GM23338 (cell line): Measurements from ENCODE around the gene MAFB. TPM values are rescaled to one million over a fixed set of nuclear protein-coding genes. Genes with fewer than 3 reads are reported as not detected.

ENCODE experiments used
- ATAC-seq: fragments of 200-7000 bp; cut with Tn5 transposase; 3 replicates; pipeline ENCODE4 v1.9.1; 2020
- DNase-seq: peaks from one replicate; pipeline ENCODE4 v3.0.0-alpha.2; 2015; ENCODE audit warnings: low spot score
- H2AFZ ChIP-seq: fragments of 200-600 bp; sonication (generic); 2 replicates; pipeline ENCODE4 v1.8.0; 2016; ENCODE audit warnings: antibody characterized with exemption, mild to moderate bottlenecking, moderate library complexity
- H3F3A ChIP-seq: fragments of 200-600 bp; sonication (generic); replicated peaks from 2 replicates; pipeline ENCODE4 v1.8.0; 2017; ENCODE audit warnings: antibody characterized with exemption, mixed run types, low read depth
- H3K27ac ChIP-seq: fragments of 200-600 bp; sonication (generic); 2 replicates; pipeline ENCODE4 v1.6.1; 2016; ENCODE audit warnings: low read depth
- H3K27me3 ChIP-seq: fragments of 200-600 bp; sonication (generic); 2 replicates; pipeline ENCODE4 v1.8.0; 2016; ENCODE audit warnings: mild to moderate bottlenecking, mixed run types, moderate library complexity; ENCODE audit not compliant: insufficient read depth
- H3K36me3 ChIP-seq: fragments of 200-600 bp; sonication (generic); 2 replicates; pipeline ENCODE4 v1.8.0; 2016; ENCODE audit warnings: mild to moderate bottlenecking; ENCODE audit not compliant: insufficient read depth
- H3K4me1 ChIP-seq: fragments of 200-600 bp; sonication (generic); 2 replicates; pipeline ENCODE4 v1.8.0; 2016; ENCODE audit warnings: mild to moderate bottlenecking, moderate library complexity; ENCODE audit not compliant: insufficient read depth
- H3K4me2 ChIP-seq: fragments of 200-600 bp; sonication (generic); 2 replicates; pipeline ENCODE4 v1.7.1; 2017; ENCODE audit warnings: mixed run types
- H3K4me3 ChIP-seq: fragments of 200-600 bp; sonication (generic); 2 replicates; pipeline ENCODE4 v1.6.1; 2016; ENCODE audit warnings: mixed run types
- H3K79me2 ChIP-seq: fragments of 200-600 bp; sonication (generic); replicated peaks from 2 replicates; pipeline ENCODE4 v1.8.0; 2017; ENCODE audit warnings: mild to moderate bottlenecking; ENCODE audit not compliant: insufficient read depth
- H3K9me2 ChIP-seq: fragments of 200-600 bp; sonication (generic); 2 replicates; pipeline ENCODE4 v1.8.0; 2017; ENCODE audit not compliant: insufficient read depth
- H4K20me1 ChIP-seq: fragments of 200-600 bp; sonication (generic); replicated peaks from 2 replicates; pipeline ENCODE4 v1.8.0; 2017; ENCODE audit warnings: mild to moderate bottlenecking; ENCODE audit not compliant: insufficient read depth
- H3K27ac Mint-ChIP-seq: 2 replicates; pipeline ENCODE4 v1.8.0; 2020; ENCODE audit warnings: inconsistent platforms, mild to moderate bottlenecking, moderate library complexity, mixed read lengths
- H3K27me3 Mint-ChIP-seq: 3 replicates; pipeline ENCODE4 v1.8.0; 2022; ENCODE audit warnings: low read depth, mild to moderate bottlenecking, moderate library complexity, mixed read lengths, inconsistent platforms; ENCODE audit not compliant: insufficient read depth, poor library complexity
- H3K36me3 Mint-ChIP-seq: 3 replicates; pipeline ENCODE4 v1.8.0; 2021; ENCODE audit warnings: low read depth, mild to moderate bottlenecking, inconsistent platforms, moderate library complexity, mixed read lengths
- H3K4me1 Mint-ChIP-seq: 3 replicates; pipeline ENCODE4 v1.8.0; 2020; ENCODE audit warnings: mild to moderate bottlenecking, inconsistent platforms, mixed read lengths
- H3K4me3 Mint-ChIP-seq: 3 replicates; pipeline ENCODE4 v1.8.0; 2021; ENCODE audit warnings: moderate library complexity, mild to moderate bottlenecking, inconsistent platforms, mixed read lengths
- H3K9me3 Mint-ChIP-seq: 3 replicates; pipeline ENCODE4 v1.8.0; 2020; ENCODE audit warnings: moderate library complexity, mild to moderate bottlenecking, inconsistent platforms, mixed read lengths
- CREB1 ChIP-seq: fragments of 250-450 bp; sonication (Bioruptor Pico); IDR thresholded peaks from 2 replicates; pipeline ENCODE4 v1.5.0; 2020; ENCODE audit warnings: low read depth, mild to moderate bottlenecking, moderate library complexity
- EZH2 ChIP-seq: fragments of 200-600 bp; sonication (generic); IDR thresholded peaks from one replicate; pipeline ENCODE4 v1.8.0; 2017; ENCODE audit warnings: antibody characterized with exemption, mild to moderate bottlenecking, low read depth; ENCODE audit not compliant: unreplicated experiment
- EZH2phosphoT487 ChIP-seq: fragments of 200-600 bp; sonication (generic); IDR thresholded peaks from one replicate; pipeline ENCODE4 v1.8.1; 2018; ENCODE audit warnings: antibody characterized with exemption; ENCODE audit not compliant: unreplicated experiment
- JUNB ChIP-seq: IDR thresholded peaks from one replicate; pipeline ENCODE4 v1.6.1; 2016; ENCODE audit warnings: antibody characterized with exemption; ENCODE audit not compliant: unreplicated experiment
- NANOG ChIP-seq: IDR thresholded peaks from 2 replicates; pipeline ENCODE4 v1.6.1; 2016; ENCODE audit warnings: antibody characterized with exemption, borderline replicate concordance
- POLR2AphosphoS5 ChIP-seq: IDR thresholded peaks from 2 replicates; pipeline ENCODE4 v1.6.1; 2016; ENCODE audit warnings: antibody characterized with exemption, low read depth
- STAT1 ChIP-seq: IDR thresholded peaks from one replicate; pipeline ENCODE4 v1.6.1; 2016; ENCODE audit warnings: antibody characterized with exemption; ENCODE audit not compliant: unreplicated experiment
- ZNF114 ChIP-seq: fragments of 250-450 bp; sonication (Bioruptor Pico); IDR thresholded peaks from 2 replicates; pipeline ENCODE4 v1.5.0; 2020; ENCODE audit warnings: mild to moderate bottlenecking, moderate library complexity
- ZNF331 ChIP-seq: fragments of 250-450 bp; sonication (Bioruptor Pico); IDR thresholded peaks from 2 replicates; pipeline ENCODE4 v1.5.0; 2020; ENCODE audit warnings: low read depth, mild to moderate bottlenecking, moderate library complexity
- polyA plus RNA-seq: library from polyadenylated mRNA; unstranded; fragments of >200 nt; fragmentation: Nextera tagmentation; extraction: Ambion mirVana; gene quantifications from 2 replicates; pipeline ENCODE4 v1.2.1, GENCODE V29; 2016
- total RNA-seq: library from RNA; depleted of rRNA; stranded (reverse); fragments of >200 nt; shearing (Covaris generic); gene quantifications from 2 replicates; pipeline ENCODE4 v1.2.3, GENCODE V29; 2014
- TF ChIP-seq, protein P1 (sequence below), 2 experiments: fragments of 200-600 bp in 1 of 2; sonication (generic) in 1 of 2; conservative IDR thresholded peaks; 2 replicates each; pipeline versions ENCODE4 v1.5.1 to v1.6.1; 2016 to 2017; ENCODE audit warnings: antibody characterized with exemption in 2 of 2, low read depth in 2 of 2, mild to moderate bottlenecking in 2 of 2, moderate library complexity in 1 of 2
- TF ChIP-seq, protein P2 (sequence below): fragments of 250-450 bp; sonication (Bioruptor Pico); IDR thresholded peaks from 2 replicates; pipeline ENCODE4 v1.5.0; 2020; ENCODE audit warnings: mild to moderate bottlenecking, moderate library complexity
- TF ChIP-seq, protein P3 (sequence below): IDR thresholded peaks from 2 replicates; pipeline ENCODE4 v1.6.1; 2016; ENCODE audit warnings: antibody characterized with exemption
- TF ChIP-seq, protein P4 (sequence below): IDR thresholded peaks from one replicate; pipeline ENCODE4 v1.6.1; 2018; ENCODE audit warnings: antibody characterized with exemption; ENCODE audit not compliant: unreplicated experiment

MAFB gene
- total and polyA plus RNA-seq, 2 experiments from 2014 or later: 1.6 to 2.3 TPM

DNA sequence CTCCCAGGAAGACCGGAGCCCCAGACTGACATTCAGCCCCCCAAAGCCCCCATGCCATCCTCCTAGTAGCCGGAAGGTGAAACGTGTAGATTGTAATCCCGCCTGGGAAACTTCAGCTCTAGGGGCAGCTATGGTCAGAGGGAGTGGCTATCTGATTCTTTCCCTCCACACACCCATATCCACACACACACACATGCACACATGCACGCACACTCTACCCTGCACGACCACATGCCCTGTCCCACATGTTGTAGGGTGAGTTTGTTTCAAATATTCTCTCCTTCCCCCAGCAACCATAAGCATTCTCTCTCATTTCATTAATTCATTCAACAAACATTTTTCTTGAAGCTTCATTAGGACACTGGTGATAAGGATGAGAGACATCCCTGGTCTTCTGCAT, 42.2 kb downstream of the MAFB start:
- peaks cover 8% of the 10 kb centered on the region for H3K27me3 Mint-ChIP-seq
- no peaks in the 10 kb centered on the region for H3K36me3 Mint-ChIP-seq
- Histone ChIP-seq H3F3A (no peaks in the 10 kb centered on the region), H3K27ac (no peak overlapping the region), H3K9me2 (no peaks in the 10 kb centered on the region), H2AFZ (no peak overlapping the region), H3K4me3 (no peak overlapping the region), H3K27me3 (no peaks in the 10 kb centered on the region), H3K4me2 (no peak overlapping the region), H3K36me3 (no peaks in the 10 kb centered on the region), H3K79me2 (no peaks in the 10 kb centered on the region), H3K4me1 (no peaks in the 10 kb centered on the region), H4K20me1 (no peaks in the 10 kb centered on the region)
- DNase-seq (no peak), ATAC-seq (no peak)
- no peak overlapping the region for H3K4me3 Mint-ChIP-seq
- H3K27ac Mint-ChIP-seq: no peak overlapping the region
- H3K4me1 Mint-ChIP-seq: peaks cover 7% of the 10 kb centered on the region; the same call in 2 of the 3 replicates
- TF ChIP-seq NANOG (no peak), EZH2 (no peak), POLR2AphosphoS5 (no peak), CREB1 (no peak), ZNF331 (no peak), STAT1 (no peak), JUNB (no peak), EZH2phosphoT487 (no peak), ZNF114 (CRISPR knock-in tag) (no peak)
- TF ChIP-seq, protein P1, sequence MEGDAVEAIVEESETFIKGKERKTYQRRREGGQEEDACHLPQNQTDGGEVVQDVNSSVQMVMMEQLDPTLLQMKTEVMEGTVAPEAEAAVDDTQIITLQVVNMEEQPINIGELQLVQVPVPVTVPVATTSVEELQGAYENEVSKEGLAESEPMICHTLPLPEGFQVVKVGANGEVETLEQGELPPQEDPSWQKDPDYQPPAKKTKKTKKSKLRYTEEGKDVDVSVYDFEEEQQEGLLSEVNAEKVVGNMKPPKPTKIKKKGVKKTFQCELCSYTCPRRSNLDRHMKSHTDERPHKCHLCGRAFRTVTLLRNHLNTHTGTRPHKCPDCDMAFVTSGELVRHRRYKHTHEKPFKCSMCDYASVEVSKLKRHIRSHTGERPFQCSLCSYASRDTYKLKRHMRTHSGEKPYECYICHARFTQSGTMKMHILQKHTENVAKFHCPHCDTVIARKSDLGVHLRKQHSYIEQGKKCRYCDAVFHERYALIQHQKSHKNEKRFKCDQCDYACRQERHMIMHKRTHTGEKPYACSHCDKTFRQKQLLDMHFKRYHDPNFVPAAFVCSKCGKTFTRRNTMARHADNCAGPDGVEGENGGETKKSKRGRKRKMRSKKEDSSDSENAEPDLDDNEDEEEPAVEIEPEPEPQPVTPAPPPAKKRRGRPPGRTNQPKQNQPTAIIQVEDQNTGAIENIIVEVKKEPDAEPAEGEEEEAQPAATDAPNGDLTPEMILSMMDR (conservative IDR thresholded peaks at IDR 0.05; ENCODE audit: low read depth in 2 of 2): no peak
- TF ChIP-seq, protein P2, sequence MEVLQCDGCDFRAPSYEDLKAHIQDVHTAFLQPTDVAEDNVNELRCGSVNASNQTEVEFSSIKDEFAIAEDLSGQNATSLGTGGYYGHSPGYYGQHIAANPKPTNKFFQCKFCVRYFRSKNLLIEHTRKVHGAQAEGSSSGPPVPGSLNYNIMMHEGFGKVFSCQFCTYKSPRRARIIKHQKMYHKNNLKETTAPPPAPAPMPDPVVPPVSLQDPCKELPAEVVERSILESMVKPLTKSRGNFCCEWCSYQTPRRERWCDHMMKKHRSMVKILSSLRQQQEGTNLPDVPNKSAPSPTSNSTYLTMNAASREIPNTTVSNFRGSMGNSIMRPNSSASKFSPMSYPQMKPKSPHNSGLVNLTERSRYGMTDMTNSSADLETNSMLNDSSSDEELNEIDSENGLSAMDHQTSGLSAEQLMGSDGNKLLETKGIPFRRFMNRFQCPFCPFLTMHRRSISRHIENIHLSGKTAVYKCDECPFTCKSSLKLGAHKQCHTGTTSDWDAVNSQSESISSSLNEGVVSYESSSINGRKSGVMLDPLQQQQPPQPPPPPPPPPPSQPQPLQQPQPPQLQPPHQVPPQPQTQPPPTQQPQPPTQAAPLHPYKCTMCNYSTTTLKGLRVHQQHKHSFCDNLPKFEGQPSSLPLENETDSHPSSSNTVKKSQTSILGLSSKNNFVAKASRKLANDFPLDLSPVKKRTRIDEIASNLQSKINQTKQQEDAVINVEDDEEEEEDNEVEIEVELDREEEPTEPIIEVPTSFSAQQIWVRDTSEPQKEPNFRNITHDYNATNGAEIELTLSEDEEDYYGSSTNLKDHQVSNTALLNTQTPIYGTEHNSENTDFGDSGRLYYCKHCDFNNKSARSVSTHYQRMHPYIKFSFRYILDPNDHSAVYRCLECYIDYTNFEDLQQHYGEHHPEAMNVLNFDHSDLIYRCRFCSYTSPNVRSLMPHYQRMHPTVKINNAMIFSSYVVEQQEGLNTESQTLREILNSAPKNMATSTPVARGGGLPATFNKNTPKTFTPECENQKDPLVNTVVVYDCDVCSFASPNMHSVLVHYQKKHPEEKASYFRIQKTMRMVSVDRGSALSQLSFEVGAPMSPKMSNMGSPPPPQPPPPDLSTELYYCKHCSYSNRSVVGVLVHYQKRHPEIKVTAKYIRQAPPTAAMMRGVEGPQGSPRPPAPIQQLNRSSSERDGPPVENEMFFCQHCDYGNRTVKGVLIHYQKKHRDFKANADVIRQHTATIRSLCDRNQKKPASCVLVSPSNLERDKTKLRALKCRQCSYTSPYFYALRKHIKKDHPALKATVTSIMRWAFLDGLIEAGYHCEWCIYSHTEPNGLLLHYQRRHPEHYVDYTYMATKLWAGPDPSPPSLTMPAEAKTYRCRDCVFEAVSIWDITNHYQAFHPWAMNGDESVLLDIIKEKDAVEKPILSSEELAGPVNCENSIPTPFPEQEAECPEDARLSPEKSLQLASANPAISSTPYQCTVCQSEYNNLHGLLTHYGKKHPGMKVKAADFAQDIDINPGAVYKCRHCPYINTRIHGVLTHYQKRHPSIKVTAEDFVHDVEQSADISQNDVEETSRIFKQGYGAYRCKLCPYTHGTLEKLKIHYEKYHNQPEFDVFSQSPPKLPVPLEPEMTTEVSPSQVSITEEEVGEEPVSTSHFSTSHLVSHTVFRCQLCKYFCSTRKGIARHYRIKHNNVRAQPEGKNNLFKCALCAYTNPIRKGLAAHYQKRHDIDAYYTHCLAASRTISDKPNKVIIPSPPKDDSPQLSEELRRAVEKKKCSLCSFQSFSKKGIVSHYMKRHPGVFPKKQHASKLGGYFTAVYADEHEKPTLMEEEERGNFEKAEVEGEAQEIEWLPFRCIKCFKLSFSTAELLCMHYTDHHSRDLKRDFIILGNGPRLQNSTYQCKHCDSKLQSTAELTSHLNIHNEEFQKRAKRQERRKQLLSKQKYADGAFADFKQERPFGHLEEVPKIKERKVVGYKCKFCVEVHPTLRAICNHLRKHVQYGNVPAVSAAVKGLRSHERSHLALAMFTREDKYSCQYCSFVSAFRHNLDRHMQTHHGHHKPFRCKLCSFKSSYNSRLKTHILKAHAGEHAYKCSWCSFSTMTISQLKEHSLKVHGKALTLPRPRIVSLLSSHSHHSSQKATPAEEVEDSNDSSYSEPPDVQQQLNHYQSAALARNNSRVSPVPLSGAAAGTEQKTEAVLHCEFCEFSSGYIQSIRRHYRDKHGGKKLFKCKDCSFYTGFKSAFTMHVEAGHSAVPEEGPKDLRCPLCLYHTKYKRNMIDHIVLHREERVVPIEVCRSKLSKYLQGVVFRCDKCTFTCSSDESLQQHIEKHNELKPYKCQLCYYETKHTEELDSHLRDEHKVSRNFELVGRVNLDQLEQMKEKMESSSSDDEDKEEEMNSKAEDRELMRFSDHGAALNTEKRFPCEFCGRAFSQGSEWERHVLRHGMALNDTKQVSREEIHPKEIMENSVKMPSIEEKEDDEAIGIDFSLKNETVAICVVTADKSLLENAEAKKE: no peak
- TF ChIP-seq, protein P3, sequence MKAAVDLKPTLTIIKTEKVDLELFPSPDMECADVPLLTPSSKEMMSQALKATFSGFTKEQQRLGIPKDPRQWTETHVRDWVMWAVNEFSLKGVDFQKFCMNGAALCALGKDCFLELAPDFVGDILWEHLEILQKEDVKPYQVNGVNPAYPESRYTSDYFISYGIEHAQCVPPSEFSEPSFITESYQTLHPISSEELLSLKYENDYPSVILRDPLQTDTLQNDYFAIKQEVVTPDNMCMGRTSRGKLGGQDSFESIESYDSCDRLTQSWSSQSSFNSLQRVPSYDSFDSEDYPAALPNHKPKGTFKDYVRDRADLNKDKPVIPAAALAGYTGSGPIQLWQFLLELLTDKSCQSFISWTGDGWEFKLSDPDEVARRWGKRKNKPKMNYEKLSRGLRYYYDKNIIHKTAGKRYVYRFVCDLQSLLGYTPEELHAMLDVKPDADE: no peak
- TF ChIP-seq, protein P4, sequence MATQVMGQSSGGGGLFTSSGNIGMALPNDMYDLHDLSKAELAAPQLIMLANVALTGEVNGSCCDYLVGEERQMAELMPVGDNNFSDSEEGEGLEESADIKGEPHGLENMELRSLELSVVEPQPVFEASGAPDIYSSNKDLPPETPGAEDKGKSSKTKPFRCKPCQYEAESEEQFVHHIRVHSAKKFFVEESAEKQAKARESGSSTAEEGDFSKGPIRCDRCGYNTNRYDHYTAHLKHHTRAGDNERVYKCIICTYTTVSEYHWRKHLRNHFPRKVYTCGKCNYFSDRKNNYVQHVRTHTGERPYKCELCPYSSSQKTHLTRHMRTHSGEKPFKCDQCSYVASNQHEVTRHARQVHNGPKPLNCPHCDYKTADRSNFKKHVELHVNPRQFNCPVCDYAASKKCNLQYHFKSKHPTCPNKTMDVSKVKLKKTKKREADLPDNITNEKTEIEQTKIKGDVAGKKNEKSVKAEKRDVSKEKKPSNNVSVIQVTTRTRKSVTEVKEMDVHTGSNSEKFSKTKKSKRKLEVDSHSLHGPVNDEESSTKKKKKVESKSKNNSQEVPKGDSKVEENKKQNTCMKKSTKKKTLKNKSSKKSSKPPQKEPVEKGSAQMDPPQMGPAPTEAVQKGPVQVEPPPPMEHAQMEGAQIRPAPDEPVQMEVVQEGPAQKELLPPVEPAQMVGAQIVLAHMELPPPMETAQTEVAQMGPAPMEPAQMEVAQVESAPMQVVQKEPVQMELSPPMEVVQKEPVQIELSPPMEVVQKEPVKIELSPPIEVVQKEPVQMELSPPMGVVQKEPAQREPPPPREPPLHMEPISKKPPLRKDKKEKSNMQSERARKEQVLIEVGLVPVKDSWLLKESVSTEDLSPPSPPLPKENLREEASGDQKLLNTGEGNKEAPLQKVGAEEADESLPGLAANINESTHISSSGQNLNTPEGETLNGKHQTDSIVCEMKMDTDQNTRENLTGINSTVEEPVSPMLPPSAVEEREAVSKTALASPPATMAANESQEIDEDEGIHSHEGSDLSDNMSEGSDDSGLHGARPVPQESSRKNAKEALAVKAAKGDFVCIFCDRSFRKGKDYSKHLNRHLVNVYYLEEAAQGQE: no peak
- H3K9me3 Mint-ChIP-seq: no peaks in the 10 kb centered on the region; the same call in 2 of the 3 replicates
